Measurements from ENCODE around the gene LRRC9.

The LRRC9 gene

DNA sequence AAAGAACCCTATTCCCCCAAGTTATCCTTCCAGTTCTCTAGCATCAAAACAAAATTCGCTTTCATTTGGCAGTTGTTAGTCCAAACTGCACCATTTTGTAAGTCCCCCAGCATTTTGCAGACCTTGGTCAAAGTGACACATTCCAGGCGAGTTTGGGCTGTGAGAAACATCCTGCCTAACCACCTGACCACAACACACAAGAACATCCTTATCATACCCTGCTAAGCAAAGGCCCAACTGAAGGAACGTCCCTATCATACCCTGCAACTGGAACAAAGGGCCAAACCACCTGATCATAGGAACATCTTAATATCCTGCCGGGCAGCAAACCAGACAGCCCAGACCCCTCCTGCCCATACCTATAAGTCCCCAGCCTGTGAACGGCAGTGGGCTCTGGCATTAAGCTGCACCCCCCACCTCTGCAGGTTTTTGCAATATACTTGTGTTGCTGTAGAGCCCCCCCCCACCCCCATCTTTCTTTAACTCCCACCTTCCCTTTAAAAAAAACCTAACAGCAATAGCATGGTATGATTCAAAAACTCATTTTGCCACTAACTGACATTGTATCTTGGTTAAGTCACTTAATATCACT, 174.5 kb downstream of the LRRC9 start:
- no peak for TF ChIP-seq RAD21 (IDR thresholded peaks at IDR 0.05; ENCODE audit: low read depth)
- TF ChIP-seq, protein P1, sequence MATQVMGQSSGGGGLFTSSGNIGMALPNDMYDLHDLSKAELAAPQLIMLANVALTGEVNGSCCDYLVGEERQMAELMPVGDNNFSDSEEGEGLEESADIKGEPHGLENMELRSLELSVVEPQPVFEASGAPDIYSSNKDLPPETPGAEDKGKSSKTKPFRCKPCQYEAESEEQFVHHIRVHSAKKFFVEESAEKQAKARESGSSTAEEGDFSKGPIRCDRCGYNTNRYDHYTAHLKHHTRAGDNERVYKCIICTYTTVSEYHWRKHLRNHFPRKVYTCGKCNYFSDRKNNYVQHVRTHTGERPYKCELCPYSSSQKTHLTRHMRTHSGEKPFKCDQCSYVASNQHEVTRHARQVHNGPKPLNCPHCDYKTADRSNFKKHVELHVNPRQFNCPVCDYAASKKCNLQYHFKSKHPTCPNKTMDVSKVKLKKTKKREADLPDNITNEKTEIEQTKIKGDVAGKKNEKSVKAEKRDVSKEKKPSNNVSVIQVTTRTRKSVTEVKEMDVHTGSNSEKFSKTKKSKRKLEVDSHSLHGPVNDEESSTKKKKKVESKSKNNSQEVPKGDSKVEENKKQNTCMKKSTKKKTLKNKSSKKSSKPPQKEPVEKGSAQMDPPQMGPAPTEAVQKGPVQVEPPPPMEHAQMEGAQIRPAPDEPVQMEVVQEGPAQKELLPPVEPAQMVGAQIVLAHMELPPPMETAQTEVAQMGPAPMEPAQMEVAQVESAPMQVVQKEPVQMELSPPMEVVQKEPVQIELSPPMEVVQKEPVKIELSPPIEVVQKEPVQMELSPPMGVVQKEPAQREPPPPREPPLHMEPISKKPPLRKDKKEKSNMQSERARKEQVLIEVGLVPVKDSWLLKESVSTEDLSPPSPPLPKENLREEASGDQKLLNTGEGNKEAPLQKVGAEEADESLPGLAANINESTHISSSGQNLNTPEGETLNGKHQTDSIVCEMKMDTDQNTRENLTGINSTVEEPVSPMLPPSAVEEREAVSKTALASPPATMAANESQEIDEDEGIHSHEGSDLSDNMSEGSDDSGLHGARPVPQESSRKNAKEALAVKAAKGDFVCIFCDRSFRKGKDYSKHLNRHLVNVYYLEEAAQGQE (IDR thresholded peaks at IDR 0.05; ENCODE audit: low read depth) = no peak
- no peak for TF ChIP-seq TAF1 (IDR thresholded peaks at IDR 0.05; ENCODE audit: low read depth)
- TF ChIP-seq YY1 (IDR thresholded peaks at IDR 0.05; ENCODE audit: low read depth) = no peak
- TF ChIP-seq FOXM1 (IDR thresholded peaks at IDR 0.05; ENCODE audit: borderline replicate concordance, low read depth) = no peak
- no peak for TF ChIP-seq NFIC (IDR thresholded peaks at IDR 0.05)
- no peak for TF ChIP-seq TCF12 (IDR thresholded peaks at IDR 0.05; ENCODE audit: low read depth)
- TF ChIP-seq, protein P2, sequence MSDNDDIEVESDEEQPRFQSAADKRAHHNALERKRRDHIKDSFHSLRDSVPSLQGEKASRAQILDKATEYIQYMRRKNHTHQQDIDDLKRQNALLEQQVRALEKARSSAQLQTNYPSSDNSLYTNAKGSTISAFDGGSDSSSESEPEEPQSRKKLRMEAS (IDR thresholded peaks at IDR 0.05) = no peak
- TF ChIP-seq CEBPB (IDR thresholded peaks at IDR 0.05) = no peak
- TF ChIP-seq CREB1 (IDR thresholded peaks at IDR 0.05; ENCODE audit: low read depth) = no peak
- TF ChIP-seq ZBTB7A (IDR thresholded peaks at IDR 0.05; ENCODE audit: low read depth) = no peak

DNA sequence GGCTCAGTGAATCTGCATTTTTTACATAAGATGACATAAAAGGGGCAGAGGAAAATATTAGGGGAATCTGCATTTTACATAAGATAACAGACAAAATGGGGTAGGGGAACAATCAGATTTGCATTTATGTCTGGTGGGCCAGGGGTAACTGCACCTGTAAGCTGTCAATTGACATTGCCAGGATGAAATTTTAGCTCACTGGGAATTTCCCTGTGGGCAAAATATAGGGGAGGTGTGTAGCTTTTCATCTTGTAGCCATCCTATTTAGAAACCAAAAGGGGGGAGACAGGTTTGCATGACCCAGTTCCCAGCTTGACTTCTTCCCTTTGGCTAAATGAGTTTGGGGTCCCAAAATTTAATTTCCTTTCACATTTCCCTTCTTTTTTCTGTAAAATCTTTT, 175.3 kb downstream of the LRRC9 start:
- TF ChIP-seq TAF1 (IDR thresholded peaks at IDR 0.05; ENCODE audit: low read depth) (no peak), TEAD4 (IDR thresholded peaks at IDR 0.05) (no peak), NFIC (IDR thresholded peaks at IDR 0.05) (no peak), EP300 (IDR thresholded peaks at IDR 0.05; ENCODE audit: borderline replicate concordance) (no peak), EGR1 (IDR thresholded peaks at IDR 0.05) (no peak), YY1 (IDR thresholded peaks at IDR 0.05; ENCODE audit: low read depth) (no peak), TCF12 (IDR thresholded peaks at IDR 0.05; ENCODE audit: low read depth) (no peak), CEBPB (IDR thresholded peaks at IDR 0.05) (no peak), RAD21 (IDR thresholded peaks at IDR 0.05; ENCODE audit: low read depth) (no peak), ZBTB7A (IDR thresholded peaks at IDR 0.05; ENCODE audit: low read depth) (no peak), FOXM1 (IDR thresholded peaks at IDR 0.05; ENCODE audit: borderline replicate concordance, low read depth) (no peak), CREB1 (IDR thresholded peaks at IDR 0.05; ENCODE audit: low read depth) (no peak)
- TF ChIP-seq, protein P3, sequence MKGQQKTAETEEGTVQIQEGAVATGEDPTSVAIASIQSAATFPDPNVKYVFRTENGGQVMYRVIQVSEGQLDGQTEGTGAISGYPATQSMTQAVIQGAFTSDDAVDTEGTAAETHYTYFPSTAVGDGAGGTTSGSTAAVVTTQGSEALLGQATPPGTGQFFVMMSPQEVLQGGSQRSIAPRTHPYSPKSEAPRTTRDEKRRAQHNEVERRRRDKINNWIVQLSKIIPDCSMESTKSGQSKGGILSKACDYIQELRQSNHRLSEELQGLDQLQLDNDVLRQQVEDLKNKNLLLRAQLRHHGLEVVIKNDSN (IDR thresholded peaks at IDR 0.05) = no peak
- TF ChIP-seq, protein P1 (IDR thresholded peaks at IDR 0.05; ENCODE audit: low read depth) = no peak
- TF ChIP-seq, protein P2 (IDR thresholded peaks at IDR 0.05) = no peak

DNA sequence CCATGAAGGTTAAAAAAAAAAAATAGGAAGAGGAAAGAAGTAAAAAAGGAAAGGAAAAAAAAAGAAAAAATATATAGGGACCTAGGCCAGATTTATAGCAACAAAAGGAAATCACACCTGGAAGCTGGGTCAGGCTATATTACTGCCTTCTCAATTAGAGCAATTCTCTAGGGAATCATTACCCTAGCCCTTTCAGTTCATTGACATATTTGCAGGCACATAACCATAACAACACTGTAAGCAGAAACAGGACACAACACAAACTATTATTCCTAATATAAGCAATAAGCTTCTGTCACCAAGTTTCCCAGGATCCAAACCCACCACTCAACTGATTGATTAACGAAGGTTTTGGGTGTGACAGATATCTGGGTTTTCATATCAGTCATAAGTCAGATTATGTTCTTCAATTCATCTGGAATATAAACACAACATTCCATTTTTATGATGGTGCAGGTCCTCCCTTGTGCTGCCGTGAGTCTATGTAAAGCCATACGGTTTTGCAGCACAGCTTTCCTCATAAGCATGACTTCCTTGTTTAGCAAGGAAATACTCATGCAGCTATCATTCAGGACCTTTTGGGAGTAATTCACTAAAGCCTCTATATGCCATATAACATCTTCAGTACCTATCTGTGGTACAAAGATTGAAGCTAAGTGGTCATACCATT, 176.0 kb downstream of the LRRC9 start:
- TF ChIP-seq TCF12 (IDR thresholded peaks at IDR 0.05; ENCODE audit: low read depth) (no peak), FOXM1 (IDR thresholded peaks at IDR 0.05; ENCODE audit: borderline replicate concordance, low read depth) (no peak), NFIC (IDR thresholded peaks at IDR 0.05) (no peak), ZBTB7A (IDR thresholded peaks at IDR 0.05; ENCODE audit: low read depth) (no peak), EGR1 (IDR thresholded peaks at IDR 0.05) (no peak), TAF1 (IDR thresholded peaks at IDR 0.05; ENCODE audit: low read depth) (no peak), EP300 (IDR thresholded peaks at IDR 0.05; ENCODE audit: borderline replicate concordance) (no peak), TEAD4 (IDR thresholded peaks at IDR 0.05) (no peak)
- TF ChIP-seq, protein P1 (IDR thresholded peaks at IDR 0.05; ENCODE audit: low read depth) = no peak

DNA sequence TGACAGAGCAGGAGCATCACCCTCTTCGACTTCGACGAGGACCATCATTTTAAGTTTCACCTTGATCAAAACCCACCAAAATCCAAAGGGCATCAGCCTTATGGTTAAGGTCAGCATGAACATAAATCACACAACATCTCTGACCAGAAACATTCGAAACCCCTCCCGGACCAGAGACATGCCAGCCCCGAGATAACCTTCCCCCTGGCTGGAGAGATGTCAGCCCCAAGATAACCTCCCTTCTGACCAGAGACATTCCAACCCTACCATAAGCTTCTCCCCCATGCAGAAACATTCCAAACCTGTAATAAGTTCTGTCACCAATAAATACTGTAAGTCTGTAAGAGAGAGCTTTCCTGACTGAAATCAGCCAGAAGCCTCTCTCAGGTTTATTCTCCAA, 178.0 kb downstream of the LRRC9 start:
- no peak for TF ChIP-seq FOXM1 (IDR thresholded peaks at IDR 0.05; ENCODE audit: borderline replicate concordance, low read depth)
- no peak for TF ChIP-seq EP300 (IDR thresholded peaks at IDR 0.05; ENCODE audit: borderline replicate concordance)

DNA sequence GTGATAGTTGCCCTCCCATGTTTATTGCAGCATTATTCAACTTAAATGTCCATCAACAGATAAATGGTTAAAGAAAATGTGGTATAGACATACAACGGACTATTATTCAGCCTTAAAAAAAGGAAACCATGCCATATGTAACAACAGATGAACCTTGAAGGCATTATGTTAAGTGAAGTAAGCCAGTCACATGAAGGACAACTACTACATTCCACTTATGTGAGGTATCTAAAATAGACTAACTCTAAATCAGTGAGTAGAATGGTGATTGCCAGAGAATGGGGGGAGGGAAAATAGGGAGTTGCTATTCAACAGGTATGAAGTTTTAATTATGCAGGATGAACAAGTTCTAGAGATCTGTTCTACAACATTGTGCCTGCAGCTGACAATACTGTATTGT, 181.8 kb downstream of the LRRC9 start:
- TF ChIP-seq NFIC (IDR thresholded peaks at IDR 0.05) (no peak), EP300 (IDR thresholded peaks at IDR 0.05; ENCODE audit: borderline replicate concordance) (no peak), TCF12 (IDR thresholded peaks at IDR 0.05; ENCODE audit: low read depth) (no peak), ZBTB7A (IDR thresholded peaks at IDR 0.05; ENCODE audit: low read depth) (no peak), RAD21 (IDR thresholded peaks at IDR 0.05; ENCODE audit: low read depth) (no peak), FOXM1 (IDR thresholded peaks at IDR 0.05; ENCODE audit: borderline replicate concordance, low read depth) (no peak)
